GM10266 (cell line): ENCODE results near the gene VWCE.

Experiments used
- DNase-seq: peaks from one replicate; pipeline ENCODE4 v3.0.0; 2012; ENCODE audit errors: extremely low spot score
- CTCF ChIP-seq: IDR thresholded peaks from 2 replicates; pipeline ENCODE4 v1.5.1; 2012; ENCODE audit warnings: mild to moderate bottlenecking, low read depth; ENCODE audit not compliant: control insufficient read depth, insufficient read depth; ENCODE audit errors: missing control alignments

Gene VWCE

GRCh38 chr11:61274084-61274483 lies 21.0 kb downstream of the VWCE start:
- TF ChIP-seq CTCF = no peak
- no peak for DNase-seq

- DNase-seq = no peak
- no peak for TF ChIP-seq CTCF
These were observed 21.7 kb downstream of the VWCE start for GRCh38 chr11:61273178-61274078.

GRCh38 chr11:61272731-61273130 lies 22.4 kb downstream of the VWCE start:
- no peak for TF ChIP-seq CTCF
- no peak for DNase-seq

GRCh38 chr11:61270354-61271076 lies 24.6 kb downstream of the VWCE start:
- DNase-seq = peak; percentile 52
- no peak for TF ChIP-seq CTCF

GRCh38 chr11:61268588-61269250 lies 26.4 kb downstream of the VWCE start:
- no peak for TF ChIP-seq CTCF
- no peak for DNase-seq

- DNase-seq = no peak
- TF ChIP-seq CTCF = no peak
These were observed 27.7 kb downstream of the VWCE start for GRCh38 chr11:61267437-61267841.

GRCh38 chr11:61266602-61267001 lies 28.5 kb downstream of the VWCE start:
- no peak for DNase-seq
- no peak for TF ChIP-seq CTCF
